ENCODE data around the gene SLC38A4. TPM values are rescaled to one million over a fixed set of nuclear protein-coding genes. Genes with fewer than 3 reads are reported as not detected.

The SLC38A4 gene
- total RNA-seq, 1 experiment from 2014 or later, result 0.09 TPM

DNA sequence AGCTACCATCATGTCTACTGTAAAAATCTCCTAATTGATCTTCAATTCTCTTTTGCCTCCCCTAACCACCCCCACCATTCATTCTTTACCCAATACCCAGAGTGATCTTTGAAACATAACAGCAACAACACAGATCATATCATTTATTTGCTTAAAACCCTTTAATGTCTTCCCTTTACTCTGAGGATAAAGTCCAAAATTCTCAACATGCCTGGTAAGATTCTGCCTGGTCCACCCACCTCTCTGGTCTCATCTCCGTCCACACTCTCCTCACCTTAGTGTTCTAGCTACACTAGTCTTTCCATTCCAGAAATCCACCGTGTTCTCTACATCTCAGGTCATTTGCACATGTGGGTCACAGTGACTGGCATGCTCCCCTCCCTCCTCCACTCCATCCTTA, 27.7 kb downstream of the SLC38A4 start:
- no peaks in the 10 kb centered on the region for H3K79me2 ChIP-seq (ENCODE audit: low read depth)
- intact Hi-C loops (cut with micrococcal nuclease; ENCODE audit: unreplicated experiment), result no loop called here
- TF ChIP-seq, protein P1, sequence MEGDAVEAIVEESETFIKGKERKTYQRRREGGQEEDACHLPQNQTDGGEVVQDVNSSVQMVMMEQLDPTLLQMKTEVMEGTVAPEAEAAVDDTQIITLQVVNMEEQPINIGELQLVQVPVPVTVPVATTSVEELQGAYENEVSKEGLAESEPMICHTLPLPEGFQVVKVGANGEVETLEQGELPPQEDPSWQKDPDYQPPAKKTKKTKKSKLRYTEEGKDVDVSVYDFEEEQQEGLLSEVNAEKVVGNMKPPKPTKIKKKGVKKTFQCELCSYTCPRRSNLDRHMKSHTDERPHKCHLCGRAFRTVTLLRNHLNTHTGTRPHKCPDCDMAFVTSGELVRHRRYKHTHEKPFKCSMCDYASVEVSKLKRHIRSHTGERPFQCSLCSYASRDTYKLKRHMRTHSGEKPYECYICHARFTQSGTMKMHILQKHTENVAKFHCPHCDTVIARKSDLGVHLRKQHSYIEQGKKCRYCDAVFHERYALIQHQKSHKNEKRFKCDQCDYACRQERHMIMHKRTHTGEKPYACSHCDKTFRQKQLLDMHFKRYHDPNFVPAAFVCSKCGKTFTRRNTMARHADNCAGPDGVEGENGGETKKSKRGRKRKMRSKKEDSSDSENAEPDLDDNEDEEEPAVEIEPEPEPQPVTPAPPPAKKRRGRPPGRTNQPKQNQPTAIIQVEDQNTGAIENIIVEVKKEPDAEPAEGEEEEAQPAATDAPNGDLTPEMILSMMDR (conservative IDR thresholded peaks at IDR 0.05), result no peak
- no peak for TF ChIP-seq EZH2 (IDR thresholded peaks at IDR 0.05; ENCODE audit: low read depth)
- H3K4me1 ChIP-seq (replicated peaks; ENCODE audit: insufficient read depth), result no peaks in the 10 kb centered on the region
- H3K4me3 ChIP-seq, result no peak overlapping the region
- no peaks in the 10 kb centered on the region for H3F3A ChIP-seq (ENCODE audit: insufficient read depth, low read depth)
- H3K36me3 ChIP-seq (ENCODE audit: low read depth), result no peaks in the 10 kb centered on the region
- no peak overlapping the region for H2AFZ ChIP-seq
- no peak for DNase-seq
- POLR2A ChIA-PET (ENCODE audit: unreplicated experiment), result no interaction called here
- no peak overlapping the region for H3K4me2 ChIP-seq
- CTCF ChIA-PET, result no interaction called here
- H4K20me1 ChIP-seq (ENCODE audit: insufficient read depth), result no peaks in the 10 kb centered on the region
- no peaks in the 10 kb centered on the region for H3K9me3 ChIP-seq (ENCODE audit: insufficient read depth, low read depth)
- H3K9me2 ChIP-seq (ENCODE audit: insufficient read depth), result 0 out of 2 replicates have a peak, but pooled peaks cover 3% of the 10 kb centered on the region
- BruUV-seq (replicated peaks), result no TSS peak
- no peaks in the 10 kb centered on the region for H3K27me3 ChIP-seq (ENCODE audit: insufficient read depth, low read depth)
- H3K27ac ChIP-seq, result no peak overlapping the region

DNA sequence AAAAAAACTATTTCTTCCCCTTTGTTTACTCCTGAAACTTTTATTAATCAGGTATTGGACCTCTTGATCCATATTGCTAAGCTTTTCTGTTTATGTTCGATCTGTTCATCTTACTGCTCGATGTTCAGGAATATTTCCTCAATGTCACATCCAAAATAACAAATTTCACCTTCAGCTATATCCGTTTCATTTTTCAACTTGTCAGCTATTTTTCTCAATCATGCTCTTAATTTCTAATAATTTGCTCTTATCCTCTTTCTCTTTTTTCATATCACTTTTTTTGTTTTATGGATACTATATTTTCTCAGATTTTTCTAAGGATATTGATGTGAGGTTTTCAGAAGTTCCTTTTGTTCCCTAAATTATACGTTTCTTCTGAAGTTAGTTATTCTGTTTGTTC, 29.8 kb downstream of the SLC38A4 start:
- CTCF ChIA-PET, result no interaction called here
- H2AFZ ChIP-seq, result no peak overlapping the region
- H3K27ac ChIP-seq, result no peak overlapping the region
- intact Hi-C loops (cut with micrococcal nuclease; ENCODE audit: unreplicated experiment), result no loop called here
- no peaks in the 10 kb centered on the region for H3F3A ChIP-seq (ENCODE audit: insufficient read depth, low read depth)
- no peaks in the 10 kb centered on the region for H3K27me3 ChIP-seq (ENCODE audit: insufficient read depth, low read depth)
- no peaks in the 10 kb centered on the region for H3K4me1 ChIP-seq (replicated peaks; ENCODE audit: insufficient read depth)
- H3K9me3 ChIP-seq (ENCODE audit: insufficient read depth, low read depth), result no peaks in the 10 kb centered on the region
- no peaks in the 10 kb centered on the region for H3K79me2 ChIP-seq (ENCODE audit: low read depth)
- H4K20me1 ChIP-seq (ENCODE audit: insufficient read depth), result no peaks in the 10 kb centered on the region
- TF ChIP-seq, protein P1 (conservative IDR thresholded peaks at IDR 0.05), result no peak
- no peak for TF ChIP-seq EZH2 (IDR thresholded peaks at IDR 0.05; ENCODE audit: low read depth)
- POLR2A ChIA-PET (ENCODE audit: unreplicated experiment), result no interaction called here
- no peaks in the 10 kb centered on the region for H3K9me2 ChIP-seq (ENCODE audit: insufficient read depth)
- H3K36me3 ChIP-seq (ENCODE audit: low read depth), result no peaks in the 10 kb centered on the region
- no peak for DNase-seq
- no TSS peak for BruUV-seq (replicated peaks)
- no peak overlapping the region for H3K4me3 ChIP-seq
- no peak overlapping the region for H3K4me2 ChIP-seq

DNA sequence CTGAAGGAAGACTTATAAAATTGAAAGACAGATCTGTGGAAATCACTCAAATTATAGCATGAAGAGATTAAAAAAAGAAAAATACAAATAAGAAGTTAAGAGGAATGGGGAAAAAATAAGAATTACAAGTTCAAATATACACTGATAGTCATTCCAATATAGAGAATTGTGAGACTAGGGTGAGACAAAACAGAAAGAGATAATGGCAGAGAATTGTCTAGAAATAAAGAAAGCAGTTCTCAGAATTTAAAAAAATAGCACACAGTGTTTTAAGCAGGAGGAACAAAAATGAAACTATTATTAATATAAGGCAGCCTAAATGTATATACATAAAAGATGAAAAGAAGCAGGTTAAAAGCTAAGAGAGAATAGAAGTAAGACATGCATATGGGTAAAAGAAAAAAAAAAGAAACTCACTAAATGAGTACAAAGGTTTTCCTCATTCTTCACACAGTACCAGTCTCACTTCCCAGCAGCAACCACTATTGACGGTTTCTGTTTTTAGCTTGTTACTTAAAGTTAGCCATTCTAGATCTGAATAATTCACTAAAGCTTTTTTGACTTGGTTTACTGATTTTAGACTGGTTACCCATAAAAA, 31.1 kb downstream of the SLC38A4 start:
- no peak overlapping the region for H3K4me2 ChIP-seq
- DNase-seq, result no peak
- H3K27me3 ChIP-seq (ENCODE audit: insufficient read depth, low read depth), result no peaks in the 10 kb centered on the region
- H4K20me1 ChIP-seq (ENCODE audit: insufficient read depth), result no peaks in the 10 kb centered on the region
- H3K79me2 ChIP-seq (ENCODE audit: low read depth), result no peaks in the 10 kb centered on the region
- H3K4me1 ChIP-seq (replicated peaks; ENCODE audit: insufficient read depth), result no peaks in the 10 kb centered on the region
- H3K9me2 ChIP-seq (ENCODE audit: insufficient read depth), result no peaks in the 10 kb centered on the region
- H3K9me3 ChIP-seq (ENCODE audit: insufficient read depth, low read depth), result no peaks in the 10 kb centered on the region
- ChIA-PET CTCF (no interaction called here), POLR2A (ENCODE audit: unreplicated experiment) (interaction anchor here (0.6 kb wide), 1 partner anchor 226 kb away, joined by 5 read pairs; no protein-coding TSS in a partner anchor)
- H3K27ac ChIP-seq, result no peak overlapping the region
- BruUV-seq (replicated peaks), result no TSS peak
- no peak overlapping the region for H2AFZ ChIP-seq
- H3F3A ChIP-seq (ENCODE audit: insufficient read depth, low read depth), result no peaks in the 10 kb centered on the region
- H3K36me3 ChIP-seq (ENCODE audit: low read depth), result no peaks in the 10 kb centered on the region
- no peak for TF ChIP-seq EZH2 (IDR thresholded peaks at IDR 0.05; ENCODE audit: low read depth)
- TF ChIP-seq, protein P1 (conservative IDR thresholded peaks at IDR 0.05), result no peak
- H3K4me3 ChIP-seq, result no peak overlapping the region
- intact Hi-C loops (cut with micrococcal nuclease; ENCODE audit: unreplicated experiment), result no loop called here

Data from PC-9 (cell line).